A673 (cell line): ENCODE data around the gene FAM83G.

Experiments used
- EZH2 ChIP-seq: fragments of 200-600 bp; sonication (generic); IDR thresholded peaks from 2 replicates; pipeline ENCODE4 v1.6.1; 2017; ENCODE audit warnings: borderline replicate concordance, low read depth, mild to moderate bottlenecking, mixed read lengths, antibody characterized with exemption, low read length; ENCODE audit not compliant: poor library complexity, severe bottlenecking
- TF ChIP-seq, protein P1 (sequence below): fragments of 300-800, 200-600 bp; sonication (generic); conservative IDR thresholded peaks from 2 replicates; pipeline ENCODE4 v1.5.1; 2017; ENCODE audit warnings: low read depth, mild to moderate bottlenecking, antibody characterized with exemption, low read length, moderate library complexity, mixed read lengths

DNA sequence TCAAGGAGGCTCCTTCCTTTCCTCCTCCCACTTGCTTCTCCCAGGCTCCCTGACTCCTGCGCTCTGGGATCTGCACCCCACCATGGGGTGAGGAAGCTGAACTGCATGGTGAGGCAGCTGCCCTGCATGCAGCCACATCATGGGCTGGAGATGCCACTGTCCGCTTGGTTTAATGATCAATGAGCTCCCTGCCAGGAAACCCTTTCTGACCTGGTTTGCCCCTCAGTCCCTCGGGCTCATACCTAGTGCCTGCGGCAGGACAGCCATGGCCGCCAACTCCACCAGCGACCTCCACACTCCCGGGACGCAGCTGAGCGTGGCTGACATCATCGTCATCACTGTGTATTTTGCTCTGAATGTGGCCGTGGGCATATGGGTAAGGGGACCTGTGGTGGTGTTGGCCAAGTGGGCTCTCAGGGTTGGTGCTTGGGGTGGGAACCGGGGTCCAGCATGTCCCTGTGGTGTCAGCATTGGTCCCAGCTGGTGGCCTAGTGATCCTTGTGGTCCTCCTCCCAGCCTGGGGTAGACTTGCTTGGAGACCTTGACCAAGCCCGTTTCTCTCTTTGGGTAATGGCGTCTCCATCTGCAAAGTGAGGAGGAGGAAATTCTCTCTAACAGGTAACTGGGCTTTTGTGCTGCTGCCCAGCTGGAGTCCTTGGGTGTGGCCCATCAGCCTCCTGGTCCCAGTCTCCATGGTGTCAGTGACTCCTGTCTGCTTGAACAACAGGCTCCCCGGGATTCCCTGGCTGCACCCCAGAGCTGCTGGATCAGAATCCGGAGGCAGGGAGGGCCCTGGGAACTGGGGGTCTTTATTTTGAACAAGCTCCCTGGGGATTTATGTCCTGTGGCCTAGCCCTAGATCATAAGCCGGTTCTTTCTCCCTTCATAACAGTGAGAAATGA lies 52.4 kb downstream of the FAM83G start, which contains the start of gene SLC5A10:
- TF ChIP-seq, protein P1, sequence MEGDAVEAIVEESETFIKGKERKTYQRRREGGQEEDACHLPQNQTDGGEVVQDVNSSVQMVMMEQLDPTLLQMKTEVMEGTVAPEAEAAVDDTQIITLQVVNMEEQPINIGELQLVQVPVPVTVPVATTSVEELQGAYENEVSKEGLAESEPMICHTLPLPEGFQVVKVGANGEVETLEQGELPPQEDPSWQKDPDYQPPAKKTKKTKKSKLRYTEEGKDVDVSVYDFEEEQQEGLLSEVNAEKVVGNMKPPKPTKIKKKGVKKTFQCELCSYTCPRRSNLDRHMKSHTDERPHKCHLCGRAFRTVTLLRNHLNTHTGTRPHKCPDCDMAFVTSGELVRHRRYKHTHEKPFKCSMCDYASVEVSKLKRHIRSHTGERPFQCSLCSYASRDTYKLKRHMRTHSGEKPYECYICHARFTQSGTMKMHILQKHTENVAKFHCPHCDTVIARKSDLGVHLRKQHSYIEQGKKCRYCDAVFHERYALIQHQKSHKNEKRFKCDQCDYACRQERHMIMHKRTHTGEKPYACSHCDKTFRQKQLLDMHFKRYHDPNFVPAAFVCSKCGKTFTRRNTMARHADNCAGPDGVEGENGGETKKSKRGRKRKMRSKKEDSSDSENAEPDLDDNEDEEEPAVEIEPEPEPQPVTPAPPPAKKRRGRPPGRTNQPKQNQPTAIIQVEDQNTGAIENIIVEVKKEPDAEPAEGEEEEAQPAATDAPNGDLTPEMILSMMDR: peak; percentile 51
- no peak for TF ChIP-seq EZH2
